HCT116 (cell line): ENCODE data around the gene GNAI3. TPM values are rescaled to one million over a fixed set of nuclear protein-coding genes. Genes with fewer than 3 reads are reported as not detected.

ENCODE experiments used
- ATAC-seq: fragments of 200-7000 bp; cut with Tn5 transposase; 2 replicates; pipeline ENCODE4 v1.9.1; 2020; ENCODE audit warnings: mild to moderate bottlenecking, moderate library complexity
- BruUV-seq: library from RNA; stranded (reverse); fragments of 400-500 nt; replicated peaks from 2 replicates; lab custom pipeline; 2021; lab: Mats Ljungman, UMichigan
- CTCF ChIA-PET: fragments of 300-600 bp; sonication (Branson Sonifier 250); formaldehyde crosslinking; loops from one replicate; lab custom pipeline; 2021; ENCODE audit warnings: antibody characterized with exemption; lab: Charles Lee
- POLR2A ChIA-PET: fragments of 300-600, 350-600 bp; sonication (Branson Sonifier 250); formaldehyde crosslinking; loops from one replicate; lab custom pipeline; 2021; ENCODE audit warnings: antibody characterized with exemption; lab: Charles Lee
- RAD21 ChIA-PET, 2 experiments: fragments of 300-600 bp; sonication (Branson Sonifier 250); formaldehyde crosslinking; loops; one replicate each; lab custom pipeline; 2023; ENCODE audit warnings: low total read pairs in 2 of 2; ENCODE audit not compliant: uncharacterized antibody in 2 of 2, unreplicated experiment in 2 of 2, low non-redundant PET in 1 of 2; lab: Charles Lee
- DNase-seq: peaks from one replicate; pipeline ENCODE4 v3.0.0-alpha.2; 2010; ENCODE audit warnings: low read depth, low spot score
- H2AFZ ChIP-seq: fragments of 200-600 bp; shearing (Covaris generic), sonication (generic); 2 replicates; pipeline ENCODE4 v1.6.1; 2017; ENCODE audit warnings: low read depth, mixed run types, mixed read lengths, antibody characterized with exemption, low read length; ENCODE audit not compliant: poor library complexity, severe bottlenecking
- H3K27ac ChIP-seq: 2 replicates; pipeline ENCODE4 v1.5.1; 2012; ENCODE audit warnings: low read depth, low read length
- H3K27me3 ChIP-seq: fragments of 200-600 bp; sonication (generic); 2 replicates; pipeline ENCODE4 v1.6.1; 2016; ENCODE audit warnings: mixed run types, low read length, mixed read lengths; ENCODE audit not compliant: insufficient read depth
- H3K36me3 ChIP-seq, 2 experiments: fragments of 200-500 bp in 1 of 2; fragments of 200-600 bp in 1 of 2; sonication (Bioruptor generic) in 1 of 2; sonication (generic) in 1 of 2; 2 replicates each; pipeline versions ENCODE4 v1.5.1 to v1.6.1; 2014 to 2016; ENCODE audit warnings: low read length in 2 of 2, inconsistent platforms in 1 of 2, mixed read lengths in 1 of 2, mixed run types in 1 of 2; ENCODE audit not compliant: insufficient read depth in 2 of 2, control insufficient read depth in 1 of 2
- H3K4me1 ChIP-seq, 2 experiments: fragments of 200-600 bp in 1 of 2; sonication (generic) in 1 of 2; 2 replicates each; pipeline versions ENCODE4 v1.5.1 to v1.6.1; 2012 to 2017; ENCODE audit warnings: low read length in 2 of 2, inconsistent platforms in 1 of 2, mild to moderate bottlenecking in 1 of 2, mixed read lengths in 1 of 2, mixed run types in 1 of 2, moderate library complexity in 1 of 2; ENCODE audit not compliant: insufficient read depth in 2 of 2, control insufficient read depth in 1 of 2
- H3K4me2 ChIP-seq: fragments of 200-600 bp; sonication (generic); 2 replicates; pipeline ENCODE4 v1.6.1; 2017; ENCODE audit warnings: mixed run types, low read length, mixed read lengths
- H3K4me3 ChIP-seq, 2 experiments: fragments of 200-600 bp in 1 of 2; sonication (generic) in 1 of 2; replicated peaks in 1 of 2; 2 replicates each; pipeline ENCODE4 v1.5.1; 2011 to 2016; ENCODE audit warnings: low read length in 2 of 2, control low read depth in 1 of 2, low read depth in 1 of 2, mild to moderate bottlenecking in 1 of 2, mixed read lengths in 1 of 2, mixed run types in 1 of 2
- H3K79me2 ChIP-seq: fragments of 200-600 bp; sonication (generic); 2 replicates; pipeline ENCODE4 v1.6.1; 2017; ENCODE audit warnings: mild to moderate bottlenecking, mixed run types, low read length, moderate library complexity, mixed read lengths; ENCODE audit not compliant: insufficient read depth
- H3K9ac ChIP-seq: fragments of 200-600 bp; sonication (generic); 2 replicates; pipeline ENCODE4 v1.6.1; 2016; ENCODE audit warnings: low read length, mixed read lengths
- H3K9me2 ChIP-seq: fragments of 200-600 bp; sonication (generic), shearing (Covaris generic); 2 replicates; pipeline ENCODE4 v1.6.1; 2017; ENCODE audit warnings: mixed run types, mild to moderate bottlenecking, moderate library complexity; ENCODE audit not compliant: insufficient read depth
- H3K9me3 ChIP-seq, 2 experiments: fragments of 200-500 bp in 1 of 2; fragments of 200-600 bp in 1 of 2; sonication (Bioruptor generic) in 1 of 2; sonication (generic) in 1 of 2; 2 replicates each; pipeline ENCODE4 v1.6.1; 2014 to 2017; ENCODE audit warnings: low read length in 2 of 2, mixed read lengths in 2 of 2, inconsistent platforms in 1 of 2, low read depth in 1 of 2, mild to moderate bottlenecking in 1 of 2, mixed run types in 1 of 2, moderate library complexity in 1 of 2; ENCODE audit not compliant: control insufficient read depth in 1 of 2, insufficient read depth in 1 of 2
- H4K20me1 ChIP-seq: fragments of 200-600 bp; sonication (generic), shearing (Covaris generic); 2 replicates; pipeline ENCODE4 v1.6.1; 2017; ENCODE audit warnings: mixed run types, mild to moderate bottlenecking, moderate library complexity; ENCODE audit not compliant: insufficient read depth
- CBX3 ChIP-seq: IDR thresholded peaks from 2 replicates; pipeline ENCODE4 v1.6.1; 2012; ENCODE audit warnings: low read depth
- CEBPB ChIP-seq: IDR thresholded peaks from 2 replicates; pipeline ENCODE4 v1.6.1; 2012; ENCODE audit warnings: low read depth
- CTCF ChIP-seq, 3 experiments: fragments of 200-600 bp in 1 of 3; sonication (generic) in 1 of 3; IDR thresholded peaks in 2 of 3; conservative IDR thresholded peaks in 1 of 3; 2 replicates each; pipeline ENCODE4 v1.5.1; 2012 to 2017; ENCODE audit warnings: low read depth in 2 of 3, low read length in 2 of 3, antibody characterized with exemption in 1 of 3, borderline replicate concordance in 1 of 3, control low read depth in 1 of 3, mild to moderate bottlenecking in 1 of 3, mixed read lengths in 1 of 3, mixed run types in 1 of 3, moderate library complexity in 1 of 3; ENCODE audit not compliant: insufficient read depth in 1 of 3
- EGR1 ChIP-seq: IDR thresholded peaks from 2 replicates; pipeline ENCODE4 v1.6.1; 2012; ENCODE audit warnings: low read depth
- ELF1 ChIP-seq: IDR thresholded peaks from 2 replicates; pipeline ENCODE4 v1.6.1; 2012; ENCODE audit warnings: low read depth, borderline replicate concordance
- EZH2 ChIP-seq: fragments of 200-600 bp; sonication (generic); IDR thresholded peaks from 2 replicates; pipeline ENCODE4 v1.6.1; 2017; ENCODE audit warnings: antibody characterized with exemption, mixed run types
- EZH2phosphoT487 ChIP-seq: fragments of 200-600 bp; IDR thresholded peaks from 2 replicates; pipeline ENCODE4 v1.6.1; 2018; ENCODE audit warnings: antibody characterized with exemption, borderline replicate concordance
- FOSL1 ChIP-seq: IDR thresholded peaks from 2 replicates; pipeline ENCODE4 v1.6.1; 2012; ENCODE audit warnings: low read depth
- JUND ChIP-seq: IDR thresholded peaks from 2 replicates; pipeline ENCODE4 v1.6.1; 2012
- MAX ChIP-seq: IDR thresholded peaks from 2 replicates; pipeline ENCODE4 v1.6.1; 2012
- POLR2AphosphoS5 ChIP-seq: IDR thresholded peaks from 2 replicates; pipeline ENCODE4 v1.6.1; 2011; ENCODE audit warnings: mild to moderate bottlenecking, low read depth, low read length, moderate library complexity
- RAD21 ChIP-seq: IDR thresholded peaks from 2 replicates; pipeline ENCODE4 v1.6.1; 2012; ENCODE audit warnings: low read depth, mild to moderate bottlenecking
- SIN3A ChIP-seq: IDR thresholded peaks from 2 replicates; pipeline ENCODE4 v1.6.1; 2012; ENCODE audit warnings: low read depth
- SP1 ChIP-seq: IDR thresholded peaks from 2 replicates; pipeline ENCODE4 v1.6.1; 2012; ENCODE audit warnings: low read depth
- SRF ChIP-seq: IDR thresholded peaks from 2 replicates; pipeline ENCODE4 v1.6.1; 2012; ENCODE audit warnings: low read depth
- TCF7L2 ChIP-seq: IDR thresholded peaks from 2 replicates; pipeline ENCODE4 v1.7.0; 2011; ENCODE audit warnings: borderline replicate concordance, inconsistent platforms; ENCODE audit not compliant: insufficient read depth, insufficient read length; ENCODE audit errors: extremely low read depth
- YY1 ChIP-seq: IDR thresholded peaks from 2 replicates; pipeline ENCODE4 v1.6.1; 2011; ENCODE audit warnings: low read length, low read depth, moderate library complexity, mild to moderate bottlenecking; ENCODE audit not compliant: insufficient replicate concordance; ENCODE audit errors: extremely low read depth
- ZFX ChIP-seq: fragments of 450-650 bp; IDR thresholded peaks from 2 replicates; pipeline ENCODE4 v1.6.1; 2017
- intact Hi-C: fragments of 100-400 bp; cut with micrococcal nuclease; formaldehyde crosslinking; loops from 2 replicates; pipeline ENCODE4 v1.10.0; 2022
- total RNA-seq: library from RNA; stranded (reverse); gene quantifications from one replicate; pipeline ENCODE4 v1.2.1, GENCODE V29; 2021; ENCODE audit not compliant: unreplicated experiment
- TF ChIP-seq, protein P1 (sequence below): IDR thresholded peaks from 2 replicates; pipeline ENCODE4 v1.6.1; 2012

Gene GNAI3
- total RNA-seq, 1 experiment from 2014 or later: 9.5 TPM

GRCh38 chr1:109564194-109564878, 15.9 kb downstream of the GNAI3 start:
- no peak for ATAC-seq
- H3K9ac ChIP-seq: no peak overlapping the region

GRCh38 chr1:109565241-109565640, 16.8 kb downstream of the GNAI3 start:
- H3K27ac ChIP-seq: no peak overlapping the region
- BruUV-seq: no TSS peak
- H3K27me3 ChIP-seq: no peaks in the 10 kb centered on the region

More at GRCh38 chr1:109564194-109564878, 15.9 kb downstream of the GNAI3 start:
- H2AFZ ChIP-seq: no peak overlapping the region
- peaks cover 100% of the 10 kb centered on the region for H3K79me2 ChIP-seq
- no peaks in the 10 kb centered on the region for H3K27me3 ChIP-seq
- ChIA-PET CTCF (interaction anchor here (0.9 kb wide), 1 partner anchor 15 kb away, joined by 3 read pairs; no protein-coding TSS in a partner anchor), RAD21 (no interaction called here), POLR2A (interaction anchor here (1.1 to 1.3 kb wide), 2 partner anchors 10 to 16 kb away, joined by 3 to 6 read pairs; partner anchors contain the start of gene GNAI3)
- intact Hi-C loops: no loop called here
- no peaks in the 10 kb centered on the region for H3K9me3 ChIP-seq
- H3K9me2 ChIP-seq: no peaks in the 10 kb centered on the region
- H3K4me2 ChIP-seq: no peak overlapping the region
- H3K27ac ChIP-seq: no peak overlapping the region
- no TSS peak for BruUV-seq
- no peak for TF ChIP-seq CBX3
- no peak for TF ChIP-seq FOSL1
- no peaks in the 10 kb centered on the region for H3K36me3 ChIP-seq
- H3K4me3 ChIP-seq: no peak overlapping the region
- peaks cover 30% of the 10 kb centered on the region; the same call in 1 of the 2 replicates for H4K20me1 ChIP-seq
- H3K4me1 ChIP-seq: peaks cover 8 to 20% of the 10 kb centered on the region in 2 experiments; a peak in 3 of 4 replicates
- no peak for DNase-seq

More at GRCh38 chr1:109565241-109565640, 16.8 kb downstream of the GNAI3 start:
- H3K4me2 ChIP-seq: no peak overlapping the region
- TF ChIP-seq FOSL1 (no peak), SIN3A (no peak), ZFX (no peak), CBX3 (no peak), POLR2AphosphoS5 (no peak), CEBPB (no peak), MAX (no peak), CTCF (IDR thresholded peaks at IDR 0.05 in 2 of 3, conservative IDR thresholded peaks at IDR 0.05 in 1 of 3; ENCODE audit: borderline replicate concordance in 1 of 3, insufficient read depth in 1 of 3, low read depth in 2 of 3, low read length in 2 of 3) (no peak), ELF1 (no peak), YY1 (no peak), EZH2 (no peak), SP1 (no peak), SRF (no peak), RAD21 (no peak), EZH2phosphoT487 (no peak), JUND (no peak), EGR1 (no peak), TCF7L2 (no peak)
- TF ChIP-seq, protein P1, sequence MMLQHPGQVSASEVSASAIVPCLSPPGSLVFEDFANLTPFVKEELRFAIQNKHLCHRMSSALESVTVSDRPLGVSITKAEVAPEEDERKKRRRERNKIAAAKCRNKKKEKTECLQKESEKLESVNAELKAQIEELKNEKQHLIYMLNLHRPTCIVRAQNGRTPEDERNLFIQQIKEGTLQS: no peak
- TF ChIP-seq, all 23 proteins: peak for 0
- no peaks in the 10 kb centered on the region for H3K9me2 ChIP-seq
- peaks cover 100% of the 10 kb centered on the region for H3K79me2 ChIP-seq
- H4K20me1 ChIP-seq: peaks cover 21% of the 10 kb centered on the region; the same call in 1 of the 2 replicates
- no peak overlapping the region for H3K4me3 ChIP-seq
- H3K9ac ChIP-seq: no peak overlapping the region
- ChIA-PET POLR2A (interaction anchor here (1.1 kb wide), 1 partner anchor 9 kb away, joined by 3 read pairs; no protein-coding TSS in a partner anchor), CTCF (interaction anchor here (1.2 kb wide), 1 partner anchor 419 kb away, joined by 3 read pairs; the partner anchor contains the start of gene AHCYL1), RAD21 (no interaction called here)
- no peak overlapping the region for H2AFZ ChIP-seq
- ATAC-seq (no peak), DNase-seq (no peak)
- no peaks in the 10 kb centered on the region for H3K9me3 ChIP-seq
- no peaks in the 10 kb centered on the region for H3K36me3 ChIP-seq
- intact Hi-C loops: no loop called here
- peaks cover 8 to 20% of the 10 kb centered on the region in 2 experiments; a peak in 3 of 4 replicates for H3K4me1 ChIP-seq
